GM12873 (cell line): Measurements from ENCODE around the gene FAHD1.
A peak's percentile ranks its signal among the peaks of the same experiment; 100 is the strongest.

Experiments
- CTCF ChIP-seq: IDR thresholded peaks from 2 replicates; pipeline ENCODE4 v1.5.1; 2012; ENCODE audit warnings: low read depth, mild to moderate bottlenecking, moderate library complexity, low read length, control low read depth; ENCODE audit not compliant: insufficient read depth; ENCODE audit errors: missing control alignments

The FAHD1 gene

GRCh38 chr16:1781254-1781653 is 45.8 kb upstream of the FAHD1 start:
- TF ChIP-seq CTCF, result no peak

GRCh38 chr16:1781758-1782407 is 45.1 kb upstream of the FAHD1 start:
- TF ChIP-seq CTCF, result no peak

GRCh38 chr16:1782408-1783264 is 44.4 kb upstream of the FAHD1 start, which contains the start of the genes NUBP2 and SPSB3:
NUBP2 (plus strand) TSS chr16:1782960; CDS start chr16:1783021, 61 bp downstream.
SPSB3 (minus strand) TSS chr16:1782571; CDS start chr16:1781483, 1,088 bp downstream.
- TF ChIP-seq CTCF, result no peak

- TF ChIP-seq CTCF, result no peak
Observed at GRCh38 chr16:1784977-1785845, 41.8 kb upstream of the FAHD1 start.

GRCh38 chr16:1785846-1786170 is 41.2 kb upstream of the FAHD1 start:
- no peak for TF ChIP-seq CTCF

GRCh38 chr16:1786242-1787055 is 40.6 kb upstream of the FAHD1 start:
- TF ChIP-seq CTCF, result peak; percentile 13
